Measurements from ENCODE around the gene TBRG4.

DNA sequence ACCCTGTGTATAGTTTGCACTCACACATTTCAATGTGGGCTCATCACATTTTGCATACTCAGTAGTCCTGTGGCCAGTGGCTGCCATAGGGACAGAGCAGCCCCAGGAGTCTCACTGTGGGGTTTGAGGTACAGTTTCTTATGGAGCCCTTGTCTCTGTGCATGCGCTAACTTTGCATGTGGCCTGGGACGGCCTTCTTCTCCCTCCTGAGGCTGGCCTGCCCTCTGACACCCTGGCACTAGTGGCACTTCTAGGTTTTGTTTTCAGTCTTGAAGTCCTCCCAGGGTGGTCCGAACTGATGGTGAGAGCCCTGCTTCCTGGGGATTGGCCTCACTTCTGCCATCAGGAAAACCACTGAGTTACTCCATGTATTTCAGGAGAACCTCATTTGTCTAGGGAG lies 43.9 kb downstream of the TBRG4 start:
- TF ChIP-seq, protein P1, sequence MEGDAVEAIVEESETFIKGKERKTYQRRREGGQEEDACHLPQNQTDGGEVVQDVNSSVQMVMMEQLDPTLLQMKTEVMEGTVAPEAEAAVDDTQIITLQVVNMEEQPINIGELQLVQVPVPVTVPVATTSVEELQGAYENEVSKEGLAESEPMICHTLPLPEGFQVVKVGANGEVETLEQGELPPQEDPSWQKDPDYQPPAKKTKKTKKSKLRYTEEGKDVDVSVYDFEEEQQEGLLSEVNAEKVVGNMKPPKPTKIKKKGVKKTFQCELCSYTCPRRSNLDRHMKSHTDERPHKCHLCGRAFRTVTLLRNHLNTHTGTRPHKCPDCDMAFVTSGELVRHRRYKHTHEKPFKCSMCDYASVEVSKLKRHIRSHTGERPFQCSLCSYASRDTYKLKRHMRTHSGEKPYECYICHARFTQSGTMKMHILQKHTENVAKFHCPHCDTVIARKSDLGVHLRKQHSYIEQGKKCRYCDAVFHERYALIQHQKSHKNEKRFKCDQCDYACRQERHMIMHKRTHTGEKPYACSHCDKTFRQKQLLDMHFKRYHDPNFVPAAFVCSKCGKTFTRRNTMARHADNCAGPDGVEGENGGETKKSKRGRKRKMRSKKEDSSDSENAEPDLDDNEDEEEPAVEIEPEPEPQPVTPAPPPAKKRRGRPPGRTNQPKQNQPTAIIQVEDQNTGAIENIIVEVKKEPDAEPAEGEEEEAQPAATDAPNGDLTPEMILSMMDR (IDR thresholded peaks at IDR 0.05): no peak
- TF ChIP-seq POLR2A (IDR thresholded peaks at IDR 0.05) (no peak), EP300 (IDR thresholded peaks at IDR 0.05) (no peak)

Measured in ovary (tissue), 3 donors.